A673 (cell line): ENCODE data around the gene ABR.

Experiments used
- EZH2 ChIP-seq: fragments of 200-600 bp; sonication (generic); IDR thresholded peaks from 2 replicates; pipeline ENCODE4 v1.6.1; 2017; ENCODE audit warnings: borderline replicate concordance, low read depth, mild to moderate bottlenecking, mixed read lengths, antibody characterized with exemption, low read length; ENCODE audit not compliant: poor library complexity, severe bottlenecking
- TF ChIP-seq, protein P1 (sequence below): fragments of 300-800, 200-600 bp; sonication (generic); conservative IDR thresholded peaks from 2 replicates; pipeline ENCODE4 v1.5.1; 2017; ENCODE audit warnings: low read depth, mild to moderate bottlenecking, antibody characterized with exemption, low read length, moderate library complexity, mixed read lengths

DNA sequence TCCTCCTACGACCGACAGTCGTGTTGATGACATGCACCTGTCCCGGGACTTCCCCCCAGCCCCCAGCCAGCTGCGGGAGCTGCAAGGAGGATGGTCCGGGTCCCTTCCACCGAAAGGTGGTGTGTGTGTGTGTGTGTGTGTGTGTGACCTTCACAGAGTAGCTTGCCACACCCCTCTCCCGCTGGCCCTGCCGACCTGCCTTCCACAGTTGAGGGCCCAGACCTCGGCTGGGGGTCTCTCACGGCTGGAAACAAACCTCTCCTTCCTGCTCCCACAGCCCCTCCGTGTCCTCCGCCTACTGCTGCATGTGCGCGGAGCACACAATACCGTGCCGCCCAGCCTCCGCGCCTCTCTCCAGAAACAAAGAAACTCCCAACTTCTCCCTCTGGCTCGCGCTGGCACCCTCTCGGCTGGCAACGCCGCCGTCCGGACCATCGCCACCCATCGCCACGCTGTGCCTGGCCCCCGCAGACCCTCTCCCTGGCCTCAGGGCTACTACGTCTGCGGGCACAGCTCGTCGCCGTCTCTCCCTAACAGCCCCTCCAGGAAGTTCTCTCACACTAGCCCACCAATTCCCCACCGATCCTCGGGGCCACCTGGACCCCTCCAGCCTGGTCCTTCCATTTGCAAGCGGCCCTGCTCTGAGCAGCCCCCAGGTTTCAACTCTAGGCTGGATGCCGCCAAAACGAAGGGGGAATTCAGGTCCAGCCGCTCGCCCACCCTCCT is 101.6 kb downstream of the ABR start:
- TF ChIP-seq, protein P1, sequence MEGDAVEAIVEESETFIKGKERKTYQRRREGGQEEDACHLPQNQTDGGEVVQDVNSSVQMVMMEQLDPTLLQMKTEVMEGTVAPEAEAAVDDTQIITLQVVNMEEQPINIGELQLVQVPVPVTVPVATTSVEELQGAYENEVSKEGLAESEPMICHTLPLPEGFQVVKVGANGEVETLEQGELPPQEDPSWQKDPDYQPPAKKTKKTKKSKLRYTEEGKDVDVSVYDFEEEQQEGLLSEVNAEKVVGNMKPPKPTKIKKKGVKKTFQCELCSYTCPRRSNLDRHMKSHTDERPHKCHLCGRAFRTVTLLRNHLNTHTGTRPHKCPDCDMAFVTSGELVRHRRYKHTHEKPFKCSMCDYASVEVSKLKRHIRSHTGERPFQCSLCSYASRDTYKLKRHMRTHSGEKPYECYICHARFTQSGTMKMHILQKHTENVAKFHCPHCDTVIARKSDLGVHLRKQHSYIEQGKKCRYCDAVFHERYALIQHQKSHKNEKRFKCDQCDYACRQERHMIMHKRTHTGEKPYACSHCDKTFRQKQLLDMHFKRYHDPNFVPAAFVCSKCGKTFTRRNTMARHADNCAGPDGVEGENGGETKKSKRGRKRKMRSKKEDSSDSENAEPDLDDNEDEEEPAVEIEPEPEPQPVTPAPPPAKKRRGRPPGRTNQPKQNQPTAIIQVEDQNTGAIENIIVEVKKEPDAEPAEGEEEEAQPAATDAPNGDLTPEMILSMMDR, result no peak
- TF ChIP-seq EZH2, result no peak
